Mucosa of descending colon (tissue), 3 donors: ENCODE results near the gene HDAC9. TPM values are rescaled to one million over a fixed set of nuclear protein-coding genes. Genes with fewer than 3 reads are reported as not detected.

ENCODE experiments used
- ATAC-seq: fragments of 200-7000 bp; cut with Tn5 transposase; one replicate; pipeline ENCODE4 v1.9.1; 2020; ENCODE audit warnings: mild to moderate bottlenecking, moderate library complexity
- DNase-seq, 3 donors: peaks; one replicate each; pipeline ENCODE4 v3.0.0-alpha.2; 2020
- H3K36me3 ChIP-seq: fragments of 200-600 bp; one replicate; pipeline ENCODE4 v1.8.0; 2021; ENCODE audit warnings: low read depth, mild to moderate bottlenecking
- H3K4me1 ChIP-seq: fragments of 200-600 bp; one replicate; pipeline ENCODE4 v1.8.0; 2021; ENCODE audit warnings: low read depth, mild to moderate bottlenecking
- H3K4me3 ChIP-seq: fragments of 200-600 bp; one replicate; pipeline ENCODE4 v1.8.0; 2021; ENCODE audit warnings: mild to moderate bottlenecking
- H3K9me3 ChIP-seq: fragments of 200-600 bp; one replicate; pipeline ENCODE4 v1.8.0; 2021; ENCODE audit warnings: mild to moderate bottlenecking
- intact Hi-C, 2 donors: fragments of 100-400 bp; cut with DNase I in 1 of 2; cut with micrococcal nuclease in 1 of 2; formaldehyde crosslinking; loops; one replicate each; pipeline versions ENCODE4 v1.11.0 to v1.11.1; 2022; cut with DNase I, micrococcal nuclease
- total RNA-seq, 3 donors: library from RNA; stranded (reverse); fragmentation: NEBNext Ultra II Directional in 2 of 3; extraction: Animal tissue kit (Norgen Biotek cat#: 25700) in 2 of 3; gene quantifications; one replicate each; pipeline versions ENCODE4 v1.2.1 to v1.2.4, GENCODE V29; 2021 to 2023
- TF ChIP-seq, protein P1 (sequence below): fragments of 200-600 bp; IDR thresholded peaks from one replicate; pipeline ENCODE4 v1.8.0; 2022; ENCODE audit warnings: antibody characterized with exemption, mild to moderate bottlenecking
- donor health status: DM: no; HTN: no; CAD: no; lungs with moderate emphysema.
- donor health status: DM: no; HTN: no; CAD: no.
- donor health status: DM: no; HTN: yes; CAD: no.

HDAC9 gene
- total RNA-seq, 3 donors from 2014 or later: 16.0 to 20.4 (median 17.5) TPM

DNA sequence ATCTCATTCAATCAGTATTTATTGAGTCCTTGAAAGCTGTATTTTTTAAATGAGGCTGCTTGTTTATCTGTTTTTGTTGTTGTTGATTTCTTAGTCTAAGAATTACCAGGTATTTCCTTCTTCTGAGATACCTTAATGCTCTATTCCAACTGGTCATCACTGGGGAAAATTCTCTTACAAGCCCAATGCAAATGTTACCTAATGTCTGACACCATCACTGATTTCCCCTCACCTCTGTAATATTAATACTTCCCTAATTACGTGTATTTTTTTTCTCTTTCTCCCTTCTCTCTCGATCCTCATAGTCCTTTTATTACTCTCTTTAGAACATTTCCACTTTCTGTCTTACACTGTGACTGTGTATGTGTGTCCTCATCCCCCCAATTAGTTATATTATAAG, 13.9 kb downstream of the HDAC9 start:
- Histone ChIP-seq H3K4me1 (no peaks in the 10 kb centered on the region), H3K36me3 (no peaks in the 10 kb centered on the region), H3K9me3 (no peaks in the 10 kb centered on the region), H3K4me3 (no peak overlapping the region)
- ATAC-seq (no peak), DNase-seq (no peak)
- TF ChIP-seq, protein P1, sequence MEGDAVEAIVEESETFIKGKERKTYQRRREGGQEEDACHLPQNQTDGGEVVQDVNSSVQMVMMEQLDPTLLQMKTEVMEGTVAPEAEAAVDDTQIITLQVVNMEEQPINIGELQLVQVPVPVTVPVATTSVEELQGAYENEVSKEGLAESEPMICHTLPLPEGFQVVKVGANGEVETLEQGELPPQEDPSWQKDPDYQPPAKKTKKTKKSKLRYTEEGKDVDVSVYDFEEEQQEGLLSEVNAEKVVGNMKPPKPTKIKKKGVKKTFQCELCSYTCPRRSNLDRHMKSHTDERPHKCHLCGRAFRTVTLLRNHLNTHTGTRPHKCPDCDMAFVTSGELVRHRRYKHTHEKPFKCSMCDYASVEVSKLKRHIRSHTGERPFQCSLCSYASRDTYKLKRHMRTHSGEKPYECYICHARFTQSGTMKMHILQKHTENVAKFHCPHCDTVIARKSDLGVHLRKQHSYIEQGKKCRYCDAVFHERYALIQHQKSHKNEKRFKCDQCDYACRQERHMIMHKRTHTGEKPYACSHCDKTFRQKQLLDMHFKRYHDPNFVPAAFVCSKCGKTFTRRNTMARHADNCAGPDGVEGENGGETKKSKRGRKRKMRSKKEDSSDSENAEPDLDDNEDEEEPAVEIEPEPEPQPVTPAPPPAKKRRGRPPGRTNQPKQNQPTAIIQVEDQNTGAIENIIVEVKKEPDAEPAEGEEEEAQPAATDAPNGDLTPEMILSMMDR: no peak
- intact Hi-C loops: no loop called here

DNA sequence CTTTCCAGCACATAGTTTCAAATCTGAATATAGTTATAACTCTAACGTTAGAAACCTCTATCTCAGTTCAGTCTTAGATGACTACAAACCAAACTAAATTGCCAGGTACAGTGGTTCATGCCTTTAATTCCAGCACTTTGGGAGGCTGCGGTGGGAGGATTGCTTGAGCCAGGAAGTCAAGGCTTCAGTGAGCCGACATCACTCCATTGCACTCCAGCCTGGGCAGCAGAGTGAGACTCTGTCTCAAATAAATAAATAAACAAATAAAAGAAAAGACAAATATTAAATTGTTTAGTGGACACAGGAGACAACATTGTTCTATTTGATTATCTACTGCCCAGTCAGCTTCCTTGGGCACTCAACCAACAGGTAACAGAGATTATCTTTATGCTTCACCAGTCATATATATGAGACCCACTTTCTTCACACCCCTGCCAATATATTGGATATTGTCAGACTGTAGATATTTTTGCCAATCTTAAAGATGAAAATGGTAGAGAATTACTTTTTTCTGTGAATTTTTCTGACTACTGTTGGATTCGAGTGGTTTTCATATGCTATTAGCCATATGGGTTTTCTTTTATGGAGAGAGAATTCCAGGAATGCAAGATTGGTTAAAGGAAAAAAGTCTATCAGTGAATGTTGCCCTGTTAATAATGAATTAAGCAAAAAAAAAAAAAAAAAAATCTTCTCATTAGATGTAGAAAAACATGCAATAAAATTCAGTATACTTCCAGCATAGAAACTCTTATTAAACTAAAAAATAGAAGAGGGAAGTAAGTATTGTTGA, 16.0 kb downstream of the HDAC9 start:
- H3K36me3 ChIP-seq: no peaks in the 10 kb centered on the region
- H3K4me3 ChIP-seq: no peak overlapping the region
- TF ChIP-seq, protein P1: no peak
- intact Hi-C loops: no loop called here
- DNase-seq (no peak), ATAC-seq (no peak)
- H3K9me3 ChIP-seq: no peaks in the 10 kb centered on the region
- no peaks in the 10 kb centered on the region for H3K4me1 ChIP-seq

DNA sequence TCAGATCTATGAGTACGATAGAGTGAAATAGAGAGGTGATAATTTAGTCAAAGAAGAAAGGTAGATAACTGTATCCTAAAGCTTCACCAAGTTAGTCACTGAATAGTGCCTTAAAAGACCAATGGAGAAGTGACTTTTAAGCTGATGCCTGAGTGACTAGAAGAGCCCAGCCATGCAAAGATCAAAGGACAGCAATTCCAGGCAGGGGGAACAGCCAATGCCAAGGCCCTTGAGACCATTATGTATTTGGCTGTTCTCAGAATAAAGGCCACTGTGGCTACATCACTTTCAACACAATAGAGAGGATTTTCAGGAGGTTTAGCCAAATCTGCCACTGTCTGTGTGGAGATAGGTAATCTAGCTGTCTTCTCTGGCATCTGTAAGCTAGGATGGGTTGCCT, 17.8 kb downstream of the HDAC9 start:
- DNase-seq (no peak), ATAC-seq (no peak)
- intact Hi-C loops: no loop called here
- no peaks in the 10 kb centered on the region for H3K4me1 ChIP-seq
- H3K36me3 ChIP-seq: no peaks in the 10 kb centered on the region
- no peak overlapping the region for H3K4me3 ChIP-seq
- H3K9me3 ChIP-seq: no peaks in the 10 kb centered on the region
- TF ChIP-seq, protein P1: no peak

DNA sequence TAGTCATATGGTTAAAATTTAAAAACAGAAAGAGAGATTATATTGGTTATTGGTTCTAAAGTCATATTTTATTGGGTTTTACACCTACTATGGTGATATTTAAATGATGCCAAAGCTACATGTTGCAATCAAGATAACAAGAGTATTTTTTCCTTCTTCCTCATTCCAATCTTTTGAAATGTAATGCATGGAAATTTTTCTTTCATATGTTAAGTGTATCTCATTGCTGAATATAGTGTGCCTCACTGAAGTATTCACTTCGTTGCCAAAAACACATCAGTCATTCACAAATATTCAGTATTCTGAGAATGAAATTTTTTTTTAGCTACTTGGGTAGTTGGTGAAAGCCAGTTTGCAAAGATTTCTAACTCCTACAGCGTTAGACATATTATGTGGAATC, 19.5 kb downstream of the HDAC9 start:
- H3K36me3 ChIP-seq: no peaks in the 10 kb centered on the region
- no peak overlapping the region for H3K4me3 ChIP-seq
- no peaks in the 10 kb centered on the region for H3K4me1 ChIP-seq
- ATAC-seq (peak; percentile 79), DNase-seq (no peak)
- TF ChIP-seq, protein P1: no peak
- H3K9me3 ChIP-seq: no peaks in the 10 kb centered on the region
- intact Hi-C loops: no loop called here

DNA sequence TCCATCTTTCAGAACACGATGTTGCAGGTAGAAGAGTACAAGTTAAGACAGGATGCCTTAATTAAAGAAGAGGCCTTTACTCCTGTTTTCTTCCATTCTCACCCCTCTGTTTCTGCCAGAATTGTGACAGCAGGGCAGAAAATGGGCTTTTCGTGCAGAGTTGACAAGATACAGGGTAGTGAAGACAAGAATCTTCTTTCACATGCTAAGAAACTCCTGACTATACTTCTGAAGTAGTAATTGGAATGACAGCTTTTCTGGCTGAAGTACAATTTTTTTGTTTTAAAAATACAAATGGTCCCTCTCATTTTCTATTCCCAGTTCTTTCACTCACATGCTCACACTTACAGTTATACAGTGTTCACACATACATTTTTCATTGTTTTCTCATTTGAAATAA, 22.1 kb downstream of the HDAC9 start:
- Histone ChIP-seq H3K4me3 (no peak overlapping the region), H3K4me1 (no peaks in the 10 kb centered on the region), H3K36me3 (no peaks in the 10 kb centered on the region), H3K9me3 (no peaks in the 10 kb centered on the region)
- ATAC-seq (no peak), DNase-seq (no peak)
- intact Hi-C loops: no loop called here
- TF ChIP-seq, protein P1: no peak
